ENCODE measurements around the gene YPEL1.
"Not testable (repeated sequence)": the region's sequence is repeated elsewhere in the genome, so short reads cannot be mapped to it uniquely, and the experiment has no call there.

The YPEL1 gene

DNA sequence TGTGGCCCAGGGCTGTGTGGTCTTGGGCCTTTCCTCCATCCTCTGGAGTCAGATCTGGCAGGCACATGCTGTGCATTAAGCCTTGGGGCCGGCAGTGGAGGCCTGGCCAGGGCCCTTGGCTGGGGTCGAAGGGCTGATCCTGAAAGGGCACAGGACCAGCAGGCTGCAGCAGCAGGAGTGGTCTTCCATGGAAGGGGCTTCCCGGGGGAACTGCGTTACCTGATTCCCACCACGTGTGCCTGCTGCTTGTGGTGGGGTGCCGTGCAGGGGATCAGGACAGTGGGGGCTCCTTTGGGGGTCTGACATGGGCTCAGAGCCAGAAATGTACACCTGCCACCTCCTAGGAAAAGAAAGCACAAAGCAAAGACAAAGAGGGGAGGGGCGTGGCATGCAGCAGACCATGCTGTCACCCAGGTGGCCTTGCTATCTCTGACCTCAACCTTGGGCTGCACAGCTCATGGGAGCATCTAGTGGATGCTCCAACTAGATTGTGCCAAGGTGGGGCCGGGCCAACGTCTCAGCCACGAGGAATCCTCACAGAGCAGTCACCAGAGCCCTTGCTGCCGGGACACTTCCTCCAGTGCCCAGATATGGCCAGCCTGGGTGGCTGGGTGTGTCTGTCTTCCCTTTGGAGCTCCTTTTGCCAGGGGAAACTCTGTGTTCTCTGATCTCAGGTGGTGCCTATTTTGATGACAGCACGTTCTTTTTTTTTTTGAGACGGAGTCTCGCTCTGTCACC is 17.9 kb upstream of the YPEL1 start:
- TF ChIP-seq, protein P1, sequence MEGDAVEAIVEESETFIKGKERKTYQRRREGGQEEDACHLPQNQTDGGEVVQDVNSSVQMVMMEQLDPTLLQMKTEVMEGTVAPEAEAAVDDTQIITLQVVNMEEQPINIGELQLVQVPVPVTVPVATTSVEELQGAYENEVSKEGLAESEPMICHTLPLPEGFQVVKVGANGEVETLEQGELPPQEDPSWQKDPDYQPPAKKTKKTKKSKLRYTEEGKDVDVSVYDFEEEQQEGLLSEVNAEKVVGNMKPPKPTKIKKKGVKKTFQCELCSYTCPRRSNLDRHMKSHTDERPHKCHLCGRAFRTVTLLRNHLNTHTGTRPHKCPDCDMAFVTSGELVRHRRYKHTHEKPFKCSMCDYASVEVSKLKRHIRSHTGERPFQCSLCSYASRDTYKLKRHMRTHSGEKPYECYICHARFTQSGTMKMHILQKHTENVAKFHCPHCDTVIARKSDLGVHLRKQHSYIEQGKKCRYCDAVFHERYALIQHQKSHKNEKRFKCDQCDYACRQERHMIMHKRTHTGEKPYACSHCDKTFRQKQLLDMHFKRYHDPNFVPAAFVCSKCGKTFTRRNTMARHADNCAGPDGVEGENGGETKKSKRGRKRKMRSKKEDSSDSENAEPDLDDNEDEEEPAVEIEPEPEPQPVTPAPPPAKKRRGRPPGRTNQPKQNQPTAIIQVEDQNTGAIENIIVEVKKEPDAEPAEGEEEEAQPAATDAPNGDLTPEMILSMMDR (IDR thresholded peaks at IDR 0.05; ENCODE audit: low read depth, low read length, missing control alignments), result no peak
- H3K4me3 ChIP-seq (ENCODE audit: low read depth, low read length), result no peak overlapping the region
- no peak for DNase-seq (ENCODE audit: low read depth)

DNA sequence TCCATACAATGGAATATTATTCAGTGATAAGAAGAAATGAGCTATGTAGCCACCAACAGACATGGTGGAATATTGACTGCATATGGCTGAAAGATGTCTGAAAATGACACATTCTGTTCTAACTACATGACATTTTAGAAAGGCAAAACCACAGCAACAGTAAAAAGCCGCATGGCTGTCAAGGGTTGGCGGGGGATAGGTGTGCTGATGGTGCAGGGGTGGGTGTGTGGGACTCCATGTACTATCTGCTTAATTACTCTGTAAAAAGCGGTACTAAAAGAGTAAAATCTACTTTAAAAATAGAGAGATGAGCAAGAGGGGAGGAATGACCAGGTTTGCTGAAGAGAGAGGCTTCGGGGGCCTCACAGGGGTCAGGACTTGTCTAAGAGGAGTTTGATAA is 16.7 kb upstream of the YPEL1 start:
- no peak for DNase-seq (ENCODE audit: low read depth)
- H3K4me3 ChIP-seq (ENCODE audit: low read depth, low read length), result no peak overlapping the region
- TF ChIP-seq, protein P1 (IDR thresholded peaks at IDR 0.05; ENCODE audit: low read depth, low read length, missing control alignments), result no peak

DNA sequence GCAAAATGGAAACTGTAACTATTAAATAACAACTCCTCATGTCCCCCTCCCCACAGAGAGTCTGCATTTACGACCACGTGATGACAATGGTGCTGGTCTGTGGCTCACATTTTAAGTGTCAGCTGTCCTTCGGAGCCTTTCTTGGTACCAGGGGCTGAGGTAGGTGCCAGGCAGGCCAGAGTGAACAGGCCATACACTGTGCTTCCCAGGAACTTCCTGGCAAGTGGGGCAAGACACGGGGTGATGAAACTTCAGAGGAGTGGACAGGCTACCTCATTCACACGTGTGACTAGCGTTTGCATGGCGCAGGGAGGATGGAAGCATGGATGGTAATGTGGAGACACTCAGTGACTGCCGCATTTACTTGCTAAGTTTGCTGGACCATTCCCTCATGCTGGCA is 10.4 kb upstream of the YPEL1 start:
- H3K4me3 ChIP-seq (ENCODE audit: low read depth, low read length), result no peak overlapping the region
- TF ChIP-seq, protein P1 (IDR thresholded peaks at IDR 0.05; ENCODE audit: low read depth, low read length, missing control alignments), result no peak
- no peak for DNase-seq (ENCODE audit: low read depth)

DNA sequence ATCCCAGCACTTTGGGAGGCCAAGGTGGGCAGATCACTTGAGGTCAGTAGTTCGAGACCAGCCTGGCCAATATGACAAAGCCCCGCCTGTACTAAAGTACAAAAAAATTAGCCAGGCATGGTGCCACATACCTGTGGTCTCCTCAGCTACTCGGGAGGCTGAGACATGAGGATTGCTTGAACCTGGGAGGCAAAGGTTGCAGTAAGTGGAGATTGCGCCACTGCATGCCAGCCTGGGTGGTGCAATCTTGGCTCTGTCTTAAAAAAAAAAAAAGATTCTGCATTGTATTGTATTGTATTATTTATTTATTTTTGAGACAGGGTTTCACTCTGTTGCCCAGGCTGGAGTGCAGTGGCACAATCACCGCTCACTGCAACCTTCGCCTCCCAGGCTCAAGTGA is 9.3 kb upstream of the YPEL1 start:
- not testable (repeated sequence) for H3K4me3 ChIP-seq (ENCODE audit: low read depth, low read length); DNase-seq (ENCODE audit: low read depth)

DNA sequence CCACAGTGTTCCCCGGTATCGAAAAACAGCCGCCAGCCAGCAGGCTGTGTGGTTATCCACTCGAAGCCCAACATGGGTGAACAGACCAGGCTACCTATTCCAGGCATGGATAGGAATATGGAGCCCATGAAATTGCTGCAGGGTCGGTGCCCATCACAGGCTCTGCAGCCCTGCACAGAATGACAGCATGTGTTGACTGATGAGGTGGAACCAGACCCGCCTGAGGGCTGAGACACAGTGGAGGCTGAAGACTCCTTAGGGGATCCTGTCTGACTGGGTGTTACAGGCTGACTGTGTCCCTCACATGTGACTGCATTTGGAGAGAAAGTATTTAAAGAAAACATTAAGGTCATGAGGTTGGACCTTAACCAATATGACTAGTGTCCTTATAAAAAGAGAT is 6.2 kb upstream of the YPEL1 start:
- no peak for DNase-seq (ENCODE audit: low read depth)
- TF ChIP-seq, protein P1 (IDR thresholded peaks at IDR 0.05; ENCODE audit: low read depth, low read length, missing control alignments), result no peak

DNA sequence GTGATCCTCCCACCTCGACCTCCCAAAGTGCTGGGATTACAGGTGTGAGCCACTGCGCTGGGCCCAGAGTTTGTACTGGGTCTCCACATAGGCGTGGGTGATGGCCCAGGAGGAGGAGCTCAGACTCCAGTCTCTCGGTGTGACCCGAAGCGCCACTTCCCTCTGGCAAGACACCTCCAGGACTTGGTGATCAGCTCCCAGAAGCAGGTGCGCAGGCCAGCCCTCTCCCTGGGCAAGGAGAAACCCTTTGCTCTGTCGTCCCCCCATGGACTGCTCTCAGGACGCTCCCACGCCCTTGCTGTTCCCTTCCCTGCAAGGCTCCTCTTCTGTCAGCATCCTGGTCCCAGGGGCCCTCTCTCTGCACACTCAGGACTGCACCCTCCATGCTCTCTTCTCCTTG is 5.5 kb upstream of the YPEL1 start:
- no peak for DNase-seq (ENCODE audit: low read depth)
- TF ChIP-seq, protein P1 (IDR thresholded peaks at IDR 0.05; ENCODE audit: low read depth, low read length, missing control alignments), result no peak
- no peak overlapping the region for H3K4me3 ChIP-seq (ENCODE audit: low read depth, low read length)

More for the DNA sequence above, 6.2 kb upstream of the YPEL1 start:
- no peak overlapping the region for H3K4me3 ChIP-seq (ENCODE audit: low read depth, low read length)

DNA sequence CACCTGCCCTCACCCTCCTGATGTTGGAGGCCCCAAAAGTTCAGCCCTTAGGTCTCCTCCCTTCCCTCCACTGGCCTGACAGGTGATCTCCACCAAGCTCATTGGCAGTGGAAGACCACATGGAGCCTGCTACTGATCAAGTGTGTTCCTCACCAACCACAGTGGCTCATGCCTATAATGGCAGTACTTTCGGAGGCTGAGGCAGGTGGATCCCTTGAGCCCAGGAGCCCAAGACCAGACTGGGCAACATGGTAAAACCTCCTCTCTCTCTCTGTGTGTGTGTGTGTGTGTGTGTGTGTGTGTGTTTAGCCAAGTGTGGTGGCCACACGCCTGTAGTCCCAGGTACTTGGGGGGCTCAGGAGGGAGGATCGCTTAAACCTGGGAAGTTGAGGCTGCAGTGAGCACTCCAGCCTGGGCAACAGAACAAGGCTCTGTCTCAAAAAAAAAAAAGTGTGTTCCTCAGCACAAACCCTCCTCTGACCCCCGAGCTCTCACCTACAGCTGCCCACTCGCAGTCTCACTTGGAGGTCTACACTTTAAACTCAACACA is 4.3 kb upstream of the YPEL1 start:
- no peak for DNase-seq (ENCODE audit: low read depth)
- H3K4me3 ChIP-seq (ENCODE audit: low read depth, low read length), result no peak overlapping the region
- TF ChIP-seq, protein P1 (IDR thresholded peaks at IDR 0.05; ENCODE audit: low read depth, low read length, missing control alignments), result no peak
